SK-N-SH (cell line): ENCODE measurements around the gene SFMBT2. TPM values are rescaled to one million over a fixed set of nuclear protein-coding genes. Genes with fewer than 3 reads are reported as not detected.

Experiments used
- CTCF ChIA-PET: fragments of 300-600, 350-600 bp; formaldehyde crosslinking; extraction: SDS; loops from one replicate; lab custom pipeline; 2021; lab: Yijun Ruan, JAX
- POLR2A ChIA-PET: fragments of 350-600 bp; sonication (Branson Sonifier 250); formaldehyde crosslinking; extraction: SDS; loops from one replicate; lab custom pipeline; 2020; ENCODE audit warnings: antibody characterized with exemption, inconsistent platforms; lab: Yijun Ruan, JAX
- DNase-seq: peaks from one replicate; pipeline ENCODE4 v3.0.0; 2012
- H2AFZ ChIP-seq: fragments of 200-600 bp; sonication (generic); 2 replicates; pipeline ENCODE4 v1.8.1; 2016; ENCODE audit warnings: antibody characterized with exemption, mild to moderate bottlenecking, low read depth
- H3F3A ChIP-seq: fragments of 200-600 bp; sonication (generic); replicated peaks from 2 replicates; pipeline ENCODE3; 2016; ENCODE audit warnings: antibody characterized with exemption, mild to moderate bottlenecking; ENCODE audit not compliant: insufficient read depth
- H3K27ac ChIP-seq, 2 experiments: fragments of 200-500 bp in 1 of 2; fragments of 200-600 bp in 1 of 2; sonication (Bioruptor generic) in 1 of 2; sonication (generic), shearing (Covaris generic) in 1 of 2; 2 replicates each; pipeline versions ENCODE4 v1.5.1 to v1.6.1; 2014 to 2016; ENCODE audit warnings: low read depth in 2 of 2, inconsistent platforms in 1 of 2, low read length in 1 of 2, mild to moderate bottlenecking in 1 of 2, mixed read lengths in 1 of 2
- H3K27me3 ChIP-seq: fragments of 200-600 bp; sonication (generic), shearing (Covaris generic); 2 replicates; pipeline ENCODE4 v1.6.1; 2016; ENCODE audit warnings: mixed run types; ENCODE audit not compliant: insufficient read depth
- H3K36me3 ChIP-seq, 2 experiments: fragments of 200-500 bp in 1 of 2; fragments of 200-600 bp in 1 of 2; sonication (Bioruptor generic) in 1 of 2; sonication (generic) in 1 of 2; replicated peaks in 1 of 2; 2 replicates each; pipeline versions ENCODE3 to v1.5.1; 2014 to 2016; ENCODE audit warnings: low read length in 1 of 2, mild to moderate bottlenecking in 1 of 2; ENCODE audit not compliant: insufficient read depth in 2 of 2, control insufficient read depth in 1 of 2
- H3K4me1 ChIP-seq, 2 experiments: fragments of 200-500 bp in 1 of 2; fragments of 200-600 bp in 1 of 2; sonication (Bioruptor generic) in 1 of 2; sonication (generic), shearing (Covaris generic) in 1 of 2; 2 replicates each; pipeline versions ENCODE4 v1.5.1 to v1.6.1; 2014 to 2016; ENCODE audit warnings: low read depth in 1 of 2, low read length in 1 of 2, mixed run types in 1 of 2; ENCODE audit not compliant: insufficient read depth in 2 of 2, control insufficient read depth in 1 of 2
- H3K4me2 ChIP-seq: fragments of 200-600 bp; sonication (generic), shearing (Covaris generic); 2 replicates; pipeline ENCODE4 v1.6.1; 2017; ENCODE audit warnings: mixed run types
- H3K4me3 ChIP-seq, 2 experiments: fragments of 200-500 bp in 1 of 2; fragments of 200-600 bp in 1 of 2; sonication (Bioruptor generic) in 1 of 2; sonication (generic), shearing (Covaris generic) in 1 of 2; 2 replicates each; pipeline versions ENCODE4 v1.5.1 to v1.8.1; 2014 to 2016; ENCODE audit warnings: low read depth in 2 of 2, inconsistent platforms in 1 of 2, low read length in 1 of 2, mild to moderate bottlenecking in 1 of 2, mixed read lengths in 1 of 2, moderate library complexity in 1 of 2
- H3K79me2 ChIP-seq: fragments of 200-600 bp; sonication (generic); 2 replicates; pipeline ENCODE4 v1.8.1; 2017; ENCODE audit warnings: mild to moderate bottlenecking; ENCODE audit not compliant: insufficient read depth
- H3K9ac ChIP-seq: fragments of 200-600 bp; sonication (generic); 2 replicates; pipeline ENCODE4 v1.6.1; 2017; ENCODE audit warnings: mixed run types
- H3K9me2 ChIP-seq: fragments of 200-600 bp; sonication (generic); 2 replicates; pipeline ENCODE4 v1.6.1; 2017; ENCODE audit warnings: mixed run types
- H3K9me3 ChIP-seq: fragments of 200-600 bp; sonication (generic); 2 replicates; pipeline ENCODE4 v1.6.1; 2017; ENCODE audit warnings: mixed run types, mild to moderate bottlenecking, moderate library complexity
- H4K20me1 ChIP-seq: fragments of 200-600 bp; sonication (generic); 2 replicates; pipeline ENCODE4 v1.6.1; 2017; ENCODE audit warnings: mild to moderate bottlenecking, mixed run types; ENCODE audit not compliant: insufficient read depth
- EP300 ChIP-seq, 2 experiments: IDR thresholded peaks; 2 replicates each; pipeline versions ENCODE4 v1.4.0 to v1.6.1; 2012; ENCODE audit warnings: borderline replicate concordance in 1 of 2, low read depth in 1 of 2, low read length in 1 of 2
- EZH2phosphoT487 ChIP-seq: fragments of 200-600 bp; sonication (generic); IDR thresholded peaks from 2 replicates; pipeline ENCODE4 v1.6.1; 2017; ENCODE audit warnings: low read depth, mixed run types, mild to moderate bottlenecking, antibody characterized with exemption, moderate library complexity, borderline replicate concordance
- FOXJ3 ChIP-seq: sonication (generic); formaldehyde crosslinking; IDR thresholded peaks from 2 replicates; pipeline ENCODE4 v1.5.1; 2020; ENCODE audit warnings: mild to moderate bottlenecking, missing genetic modification reagents
- GATA2 ChIP-seq: sonication (generic); formaldehyde crosslinking; IDR thresholded peaks from 2 replicates; pipeline ENCODE4 v1.5.0; 2020; ENCODE audit warnings: mild to moderate bottlenecking, missing genetic modification reagents
- MAX ChIP-seq: IDR thresholded peaks from 2 replicates; pipeline ENCODE4 v1.4.0; 2012; ENCODE audit warnings: low read depth
- MXI1 ChIP-seq: IDR thresholded peaks from 2 replicates; pipeline ENCODE4 v1.6.1; 2012; ENCODE audit warnings: mild to moderate bottlenecking, low read depth, low read length, improper control_type of control experiment
- RAD21 ChIP-seq: IDR thresholded peaks from 2 replicates; pipeline ENCODE4 v1.6.1; 2012; ENCODE audit warnings: mild to moderate bottlenecking, low read length
- RCOR1 ChIP-seq: fragments of 150-350 bp; IDR thresholded peaks from 2 replicates; pipeline ENCODE4 v1.6.1; 2017; ENCODE audit warnings: antibody characterized with exemption, low read length
- REST ChIP-seq: IDR thresholded peaks from 2 replicates; pipeline ENCODE4 v1.6.1; 2012; ENCODE audit warnings: mild to moderate bottlenecking, low read depth, low read length, moderate library complexity
- SMC3 ChIP-seq: IDR thresholded peaks from 2 replicates; pipeline ENCODE4 v1.6.1; 2012; ENCODE audit warnings: low read depth, low read length, improper control_type of control experiment
- TAF1 ChIP-seq: IDR thresholded peaks from 2 replicates; pipeline ENCODE4 v1.6.1; 2012; ENCODE audit warnings: low read depth, mild to moderate bottlenecking, low read length, moderate library complexity, borderline replicate concordance
- TCF12 ChIP-seq: IDR thresholded peaks from 2 replicates; pipeline ENCODE4 v1.4.0; 2012
- USF1 ChIP-seq: IDR thresholded peaks from 2 replicates; pipeline ENCODE4 v1.4.0; 2012; ENCODE audit warnings: low read depth, borderline replicate concordance
- WGBS: methylation state at CpG from one replicate; pipeline ENCODE4 v1.1.6; 2017; ENCODE audit warnings: low lambda C conversion rate; 5-methylcytosine and 5-hydroxymethylcytosine counted together
- polyA plus RNA-seq, 3 experiments: library from polyadenylated mRNA; depleted of rRNA; stranded (reverse); fragments of >200 nt; gene quantifications; 2 replicates each; pipeline ENCODE4 v1.2.3, GENCODE V29; 2012

Gene SFMBT2
- polyA plus RNA-seq, 1 of the 3 experiments (the other 2 are of a cell fraction), result 0.20 TPM

GRCh38 chr10:7264313-7264756 lies 146.5 kb downstream of the SFMBT2 start:
- CTCF ChIA-PET, result interaction anchor here (1.4 to 2.8 kb wide), 2 partner anchors 143 to 145 kb away, joined by 4 to 12 read pairs; partner anchors contain the start of gene SFMBT2
- H3K4me2 ChIP-seq, result no peak overlapping the region
- 13% methylated on average over 7 of the region's 7 CpGs for WGBS

More at GRCh38 chr10:7264313-7264756, 146.5 kb downstream of the SFMBT2 start:
- Histone ChIP-seq H3K4me1 (peaks cover 0 to 38% of the 10 kb centered on the region in 2 experiments; a peak in 2 of 4 replicates), H3K27ac (peak overlapping the region in 1 of 2 experiments; percentile 93; a peak in 3 of 4 replicates), H3F3A (no peaks in the 10 kb centered on the region), H3K79me2 (no peaks in the 10 kb centered on the region), H2AFZ (no peak overlapping the region), H3K9me2 (no peaks in the 10 kb centered on the region), H3K4me3 (no peak overlapping the region), H3K27me3 (no peaks in the 10 kb centered on the region), H4K20me1 (no peaks in the 10 kb centered on the region), H3K9me3 (no peaks in the 10 kb centered on the region), H3K36me3 (no peaks in the 10 kb centered on the region), H3K9ac (no peak overlapping the region)
- POLR2A ChIA-PET, result interaction anchor here (0.9 to 1.1 kb wide), 2 partner anchors 135 to 146 kb away, joined by 3 read pairs; partner anchors contain the start of gene SFMBT2
- peak; percentile 57 for DNase-seq
- peak; percentile 45 for TF ChIP-seq TCF12
- peak; percentile 72; the same call in 1 of the 2 replicates for TF ChIP-seq FOXJ3 (CRISPR knock-in tag)
- peak; percentile 64; the same call in 1 of the 2 replicates for TF ChIP-seq MXI1
- TF ChIP-seq MAX, result no peak
- no peak for TF ChIP-seq TAF1
- no peak for TF ChIP-seq SMC3
- TF ChIP-seq RAD21, result 0 out of 2 replicates have a peak, but pooled peaks have one; percentile 4
- TF ChIP-seq USF1, result no peak
- no peak for TF ChIP-seq REST
- TF ChIP-seq EP300 (IDR thresholded peaks at IDR 0.05; ENCODE audit: borderline replicate concordance in 1 of 2, low read depth in 1 of 2, low read length in 1 of 2), result peak in 1 of 2 experiments; percentile 84; a peak in 2 of 4 replicates
- TF ChIP-seq RCOR1, result peak; percentile 16; the same call in 1 of the 2 replicates
- no peak for TF ChIP-seq EZH2phosphoT487
- peak; percentile 90 for TF ChIP-seq GATA2 (CRISPR knock-in tag)
